Measurements from ENCODE around the gene SPATA31D4.

The SPATA31D4 gene

DNA sequence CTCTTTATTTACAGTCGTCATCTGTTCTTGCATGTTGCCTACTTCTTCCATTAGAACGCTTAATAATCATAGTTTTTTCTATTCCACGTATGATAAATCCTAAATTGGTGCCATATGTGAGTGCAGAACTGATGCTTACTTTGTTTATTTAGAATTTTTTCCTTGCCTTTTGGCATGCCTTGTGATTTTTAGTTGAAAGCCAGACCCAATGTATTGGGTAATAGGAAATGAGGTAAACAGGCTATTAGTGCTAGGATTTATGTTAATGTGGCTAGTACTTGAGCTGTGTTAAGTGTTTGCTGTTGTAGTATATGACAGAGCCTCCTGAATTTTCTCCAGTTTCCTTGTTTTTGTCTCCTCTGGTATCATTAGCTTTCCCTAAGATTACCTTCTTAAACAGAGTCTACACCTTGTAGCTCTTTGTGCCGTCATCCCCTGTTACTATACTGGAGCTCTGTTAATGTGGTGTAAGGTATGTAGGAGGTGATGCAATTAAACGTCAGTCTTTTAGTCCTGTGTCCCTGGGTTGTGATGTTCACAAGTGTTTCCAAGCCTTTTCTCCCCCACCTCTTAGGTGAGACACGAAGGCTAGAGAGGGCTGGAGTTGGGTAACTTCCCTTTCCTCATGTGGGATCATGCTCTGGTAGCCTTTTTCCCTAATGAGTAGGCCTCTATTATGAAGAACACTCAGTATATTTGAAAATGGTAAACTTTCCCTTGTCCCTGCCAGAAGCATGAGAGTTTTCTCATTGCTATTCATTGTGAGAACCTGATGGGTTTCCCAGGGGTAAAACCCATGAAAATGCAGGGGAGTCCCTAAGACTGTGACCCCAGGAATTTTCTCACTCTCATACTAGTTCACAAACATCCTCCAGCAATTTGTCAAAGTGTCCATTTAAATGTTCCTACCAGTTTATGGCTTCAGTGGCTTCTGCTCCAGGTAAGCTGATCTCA, 36.3 kb downstream of the SPATA31D4 start:
- TF ChIP-seq EZH2phosphoT487 (IDR thresholded peaks at IDR 0.05; ENCODE audit: low read length): no peak
- no peak for TF ChIP-seq EZH2 (optimal IDR thresholded peaks at IDR 0.05; ENCODE audit: low read depth, low read length)
- TF ChIP-seq, protein P1, sequence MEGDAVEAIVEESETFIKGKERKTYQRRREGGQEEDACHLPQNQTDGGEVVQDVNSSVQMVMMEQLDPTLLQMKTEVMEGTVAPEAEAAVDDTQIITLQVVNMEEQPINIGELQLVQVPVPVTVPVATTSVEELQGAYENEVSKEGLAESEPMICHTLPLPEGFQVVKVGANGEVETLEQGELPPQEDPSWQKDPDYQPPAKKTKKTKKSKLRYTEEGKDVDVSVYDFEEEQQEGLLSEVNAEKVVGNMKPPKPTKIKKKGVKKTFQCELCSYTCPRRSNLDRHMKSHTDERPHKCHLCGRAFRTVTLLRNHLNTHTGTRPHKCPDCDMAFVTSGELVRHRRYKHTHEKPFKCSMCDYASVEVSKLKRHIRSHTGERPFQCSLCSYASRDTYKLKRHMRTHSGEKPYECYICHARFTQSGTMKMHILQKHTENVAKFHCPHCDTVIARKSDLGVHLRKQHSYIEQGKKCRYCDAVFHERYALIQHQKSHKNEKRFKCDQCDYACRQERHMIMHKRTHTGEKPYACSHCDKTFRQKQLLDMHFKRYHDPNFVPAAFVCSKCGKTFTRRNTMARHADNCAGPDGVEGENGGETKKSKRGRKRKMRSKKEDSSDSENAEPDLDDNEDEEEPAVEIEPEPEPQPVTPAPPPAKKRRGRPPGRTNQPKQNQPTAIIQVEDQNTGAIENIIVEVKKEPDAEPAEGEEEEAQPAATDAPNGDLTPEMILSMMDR (IDR thresholded peaks at IDR 0.05; ENCODE audit: low read length): no peak
- Histone ChIP-seq H4K20me1 (ENCODE audit: insufficient read depth, low read length) (no peaks in the 10 kb centered on the region), H3K9ac (ENCODE audit: low read length) (no peak overlapping the region), H2AFZ (ENCODE audit: low read length) (no peak overlapping the region), H3K4me2 (ENCODE audit: low read depth, low read length) (no peak overlapping the region), H3F3A (ENCODE audit: insufficient read depth, low read length) (no peaks in the 10 kb centered on the region), H3K9me2 (replicated peaks; ENCODE audit: insufficient read depth, low read length) (no peaks in the 10 kb centered on the region), H3K79me2 (ENCODE audit: low read length) (no peaks in the 10 kb centered on the region), H3K36me3 (replicated peaks; ENCODE audit: insufficient read depth, low read length) (no peaks in the 10 kb centered on the region), H3K4me1 (ENCODE audit: low read length) (no peaks in the 10 kb centered on the region), H3K27me3 (replicated peaks; ENCODE audit: insufficient read depth, low read length) (no peaks in the 10 kb centered on the region), H3K4me3 (ENCODE audit: low read length) (no peak overlapping the region), H3K27ac (ENCODE audit: low read length) (no peak overlapping the region), H3K9me3 (replicated peaks; ENCODE audit: insufficient read depth, low read length) (no peaks in the 10 kb centered on the region)
- DNase-seq: no peak

DNA sequence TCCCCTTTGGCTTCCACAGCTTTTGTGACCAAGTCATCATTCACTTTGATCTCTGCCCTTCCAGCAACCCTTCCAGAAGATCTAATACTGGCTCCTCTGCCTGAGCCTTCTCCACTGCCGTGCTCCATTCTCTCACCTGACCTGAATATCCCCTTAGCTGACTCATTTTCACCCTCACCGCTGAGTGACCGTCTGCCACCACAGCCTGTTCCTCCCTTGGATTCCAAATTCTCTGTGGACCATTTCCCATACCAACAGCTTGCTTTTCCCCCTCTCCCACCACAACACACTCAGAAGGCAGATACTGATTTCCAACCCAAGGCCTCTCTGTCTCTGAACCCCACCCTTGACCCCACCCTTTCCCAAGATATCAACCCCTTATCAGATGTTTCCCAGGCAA, 39.8 kb downstream of the SPATA31D4 start:
- no peak overlapping the region for H3K4me3 ChIP-seq (ENCODE audit: low read length)
- DNase-seq: no peak
- no peak overlapping the region for H3K9ac ChIP-seq (ENCODE audit: low read length)
- no peaks in the 10 kb centered on the region for H3K36me3 ChIP-seq (replicated peaks; ENCODE audit: insufficient read depth, low read length)
- H4K20me1 ChIP-seq (ENCODE audit: insufficient read depth, low read length): no peaks in the 10 kb centered on the region
- H3K4me1 ChIP-seq (ENCODE audit: low read length): no peaks in the 10 kb centered on the region
- no peaks in the 10 kb centered on the region for H3K27me3 ChIP-seq (replicated peaks; ENCODE audit: insufficient read depth, low read length)
- H3K79me2 ChIP-seq (ENCODE audit: low read length): no peaks in the 10 kb centered on the region
- no peak overlapping the region for H3K4me2 ChIP-seq (ENCODE audit: low read depth, low read length)
- TF ChIP-seq EZH2 (optimal IDR thresholded peaks at IDR 0.05; ENCODE audit: low read depth, low read length): no peak
- TF ChIP-seq, protein P1 (IDR thresholded peaks at IDR 0.05; ENCODE audit: low read length): no peak
- TF ChIP-seq EZH2phosphoT487 (IDR thresholded peaks at IDR 0.05; ENCODE audit: low read length): no peak
- H3K9me2 ChIP-seq (replicated peaks; ENCODE audit: insufficient read depth, low read length): no peaks in the 10 kb centered on the region
- H3F3A ChIP-seq (ENCODE audit: insufficient read depth, low read length): no peaks in the 10 kb centered on the region
- no peak overlapping the region for H3K27ac ChIP-seq (ENCODE audit: low read length)
- H3K9me3 ChIP-seq (replicated peaks; ENCODE audit: insufficient read depth, low read length): no peaks in the 10 kb centered on the region
- H2AFZ ChIP-seq (ENCODE audit: low read length): no peak overlapping the region

DNA sequence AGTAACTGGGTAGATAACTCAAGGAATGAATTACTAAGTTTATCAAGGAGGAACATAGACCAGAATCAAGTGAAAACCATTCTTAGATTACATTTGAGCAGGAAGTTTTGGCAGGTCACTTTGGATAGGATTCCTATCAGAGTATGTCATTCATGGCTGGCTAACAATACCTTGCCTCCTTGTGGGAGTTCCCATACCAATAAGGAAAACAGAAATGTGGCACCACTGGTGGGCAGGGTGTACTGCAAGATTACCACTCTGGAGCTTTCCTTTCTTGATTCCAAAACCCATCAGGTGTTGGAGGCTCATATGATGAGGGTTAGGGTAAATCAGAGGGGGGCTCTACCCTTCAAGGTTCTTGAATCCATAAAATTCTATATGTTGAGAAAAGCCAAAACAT, 41.7 kb downstream of the SPATA31D4 start:
- Histone ChIP-seq H3K79me2 (ENCODE audit: low read length) (no peaks in the 10 kb centered on the region), H3K9ac (ENCODE audit: low read length) (no peak overlapping the region), H3K9me2 (replicated peaks; ENCODE audit: insufficient read depth, low read length) (no peaks in the 10 kb centered on the region), H3K36me3 (replicated peaks; ENCODE audit: insufficient read depth, low read length) (no peaks in the 10 kb centered on the region), H3K9me3 (replicated peaks; ENCODE audit: insufficient read depth, low read length) (no peaks in the 10 kb centered on the region), H3K27me3 (replicated peaks; ENCODE audit: insufficient read depth, low read length) (no peaks in the 10 kb centered on the region), H3K4me1 (ENCODE audit: low read length) (no peaks in the 10 kb centered on the region), H3K4me3 (ENCODE audit: low read length) (no peak overlapping the region), H4K20me1 (ENCODE audit: insufficient read depth, low read length) (no peaks in the 10 kb centered on the region), H2AFZ (ENCODE audit: low read length) (no peak overlapping the region), H3K27ac (ENCODE audit: low read length) (no peak overlapping the region), H3K4me2 (ENCODE audit: low read depth, low read length) (no peak overlapping the region), H3F3A (ENCODE audit: insufficient read depth, low read length) (no peaks in the 10 kb centered on the region)
- no peak for DNase-seq
- TF ChIP-seq EZH2 (optimal IDR thresholded peaks at IDR 0.05; ENCODE audit: low read depth, low read length): no peak
- no peak for TF ChIP-seq EZH2phosphoT487 (IDR thresholded peaks at IDR 0.05; ENCODE audit: low read length)
- TF ChIP-seq, protein P1 (IDR thresholded peaks at IDR 0.05; ENCODE audit: low read length): no peak
